Body of pancreas (tissue), 4 donors: ENCODE measurements around the gene PI4K2A. TPM values are rescaled to one million over a fixed set of nuclear protein-coding genes. Genes with fewer than 3 reads are reported as not detected.

Experiments used
- ATAC-seq: fragments of 150-250 bp; one replicate; pipeline ENCODE4 v1.9.1; 2016
- DNase-seq, 4 donors: peaks; one replicate each; pipeline ENCODE4 v3.0.0-alpha.2; 2019
- H3K27ac ChIP-seq, 4 donors: fragments of 200-600 bp; sonication (generic); 1 replicate in 3 of 4; 2 replicates in 1 of 4; pipeline versions ENCODE4 v1.5.1 to v1.6.1; 2016 to 2019; ENCODE audit warnings: mild to moderate bottlenecking in 1 of 4, mixed read lengths in 1 of 4, moderate library complexity in 1 of 4
- H3K27me3 ChIP-seq, 2 donors: fragments of 200-600 bp; sonication (generic); one replicate each; pipeline ENCODE4 v1.6.0; 2016; ENCODE audit warnings: mild to moderate bottlenecking in 1 of 2
- H3K36me3 ChIP-seq, 2 donors: fragments of 200-600 bp; sonication (generic); replicated peaks in 1 of 2; 2 replicates each; pipeline ENCODE4 v1.5.1; 2016; ENCODE audit warnings: low read depth in 2 of 2; ENCODE audit not compliant: insufficient read depth in 1 of 2
- H3K4me1 ChIP-seq: fragments of 200-600 bp; sonication (generic); one replicate; pipeline ENCODE4 v1.6.0; 2016
- H3K4me3 ChIP-seq, 2 donors: fragments of 200-600 bp; sonication (generic); 1 replicate in 1 of 2; 2 replicates in 1 of 2; pipeline ENCODE4 v1.5.1; 2016 to 2019
- H3K9me3 ChIP-seq, 3 donors: fragments of 200-600 bp; sonication (generic); 1 replicate in 2 of 3; 2 replicates in 1 of 3; pipeline ENCODE4 v1.5.1; 2016
- CTCF ChIP-seq, 7 experiments: fragments of 450-650 bp in 4 of 7; fragments of 200-600 bp in 3 of 7; sonication (generic) in 3 of 7; IDR thresholded peaks; one replicate each; pipeline ENCODE4 v1.5.1; 2016 to 2019; ENCODE audit warnings: antibody characterized with exemption in 7 of 7
- POLR2A ChIP-seq, 3 donors: fragments of 450-650 bp; IDR thresholded peaks; one replicate each; pipeline ENCODE4 v1.6.1; 2016; ENCODE audit warnings: antibody characterized with exemption in 3 of 3, mild to moderate bottlenecking in 2 of 3
- WGBS, 2 donors: methylation state at CpG; one replicate each; pipeline ENCODE4 v1.1.5; 2017; 5-methylcytosine and 5-hydroxymethylcytosine counted together
- intact Hi-C: fragments of 100-400 bp; cut with DNase I; formaldehyde crosslinking; loops from one replicate; pipeline ENCODE4 v1.15.1; 2023
- total RNA-seq, 2 donors: library from RNA; depleted of rRNA; stranded (reverse); fragments of >200 nt; gene quantifications; one replicate each; pipeline ENCODE4 v1.1.0, GENCODE V29; 2016

PI4K2A gene
- total RNA-seq, 2 donors from 2014 or later = 3.6 to 5.7 TPM

GRCh38 chr10:97667463-97667862, 27.0 kb downstream of the PI4K2A start:
- Histone ChIP-seq H3K4me1 (peaks cover 11% of the 10 kb centered on the region), H3K27me3 (no peaks in the 10 kb centered on the region), H3K9me3 (no peaks in the 10 kb centered on the region), H3K4me3 (no peak overlapping the region), H3K36me3 (peaks cover 0 to 3% of the 10 kb centered on the region in 2 donors), H3K27ac (no peak overlapping the region)
- intact Hi-C loops = no loop called here
- no peak for ATAC-seq
- 70 to 81% methylated on average over 6 of the region's 6 CpGs for WGBS, 2 donors
- DNase-seq = no peak
- no peak for TF ChIP-seq CTCF (IDR thresholded peaks at IDR 0.05)
- no peak for TF ChIP-seq POLR2A (IDR thresholded peaks at IDR 0.05)

GRCh38 chr10:97669571-97669970, 29.1 kb downstream of the PI4K2A start:
- no peaks in the 10 kb centered on the region for H3K9me3 ChIP-seq
- no peaks in the 10 kb centered on the region for H3K27me3 ChIP-seq
- no peak for TF ChIP-seq CTCF (IDR thresholded peaks at IDR 0.05)
- no peak for TF ChIP-seq POLR2A (IDR thresholded peaks at IDR 0.05)
- intact Hi-C loops = no loop called here
- ATAC-seq (no peak), DNase-seq (no peak)
- peaks cover 0 to 2% of the 10 kb centered on the region in 2 donors for H3K36me3 ChIP-seq
- WGBS, 2 donors = 79 to 82% methylated on average over 1 of the region's 1 CpG
- H3K4me1 ChIP-seq = peaks cover 3% of the 10 kb centered on the region
- H3K27ac ChIP-seq = no peak overlapping the region
- H3K4me3 ChIP-seq = no peak overlapping the region

GRCh38 chr10:97673736-97674525, 33.5 kb downstream of the PI4K2A start:
- ATAC-seq = no peak
- Histone ChIP-seq H3K36me3 (peaks cover 0 to 3% of the 10 kb centered on the region in 2 donors), H3K27me3 (no peaks in the 10 kb centered on the region), H3K27ac (no peak overlapping the region), H3K9me3 (no peaks in the 10 kb centered on the region), H3K4me3 (no peak overlapping the region), H3K4me1 (no peaks in the 10 kb centered on the region)
- WGBS, 2 donors = 75 to 78% methylated on average over 8 of the region's 8 CpGs
- no peak for DNase-seq
- intact Hi-C loops = no loop called here
- TF ChIP-seq CTCF (IDR thresholded peaks at IDR 0.05) (no peak), POLR2A (IDR thresholded peaks at IDR 0.05) (no peak)

- peaks cover 0 to 3% of the 10 kb centered on the region in 2 donors for H3K36me3 ChIP-seq
Measured at GRCh38 chr10:97675222-97675621, 34.8 kb downstream of the PI4K2A start.

More at GRCh38 chr10:97675222-97675621, 34.8 kb downstream of the PI4K2A start:
- WGBS, 2 donors = 88 to 93% methylated on average over 9 of the region's 9 CpGs
- no peak for ATAC-seq
- Histone ChIP-seq H3K9me3 (no peaks in the 10 kb centered on the region), H3K27me3 (no peaks in the 10 kb centered on the region), H3K4me1 (no peaks in the 10 kb centered on the region), H3K4me3 (no peak overlapping the region), H3K27ac (no peak overlapping the region)
- intact Hi-C loops = no loop called here
- DNase-seq = no peak
- TF ChIP-seq CTCF (IDR thresholded peaks at IDR 0.05) (no peak), POLR2A (IDR thresholded peaks at IDR 0.05) (no peak)
